HG02571 (cell line): ENCODE measurements around the gene GAGE12G.
"Not testable (repeated sequence)": the region's sequence is repeated elsewhere in the genome, so short reads cannot be mapped to it uniquely, and the experiment has no call there.

Experiments
- ATAC-seq: cut with Tn5 transposase; IDR thresholded peaks from one replicate; pipeline ENCODE4 v1.9.1; 2021; ENCODE audit warnings: mild to moderate bottlenecking, moderate library complexity; ENCODE audit not compliant: unreplicated experiment

The GAGE12G gene, protein sequence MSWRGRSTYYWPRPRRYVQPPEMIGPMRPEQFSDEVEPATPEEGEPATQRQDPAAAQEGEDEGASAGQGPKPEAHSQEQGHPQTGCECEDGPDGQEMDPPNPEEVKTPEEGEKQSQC

DNA sequence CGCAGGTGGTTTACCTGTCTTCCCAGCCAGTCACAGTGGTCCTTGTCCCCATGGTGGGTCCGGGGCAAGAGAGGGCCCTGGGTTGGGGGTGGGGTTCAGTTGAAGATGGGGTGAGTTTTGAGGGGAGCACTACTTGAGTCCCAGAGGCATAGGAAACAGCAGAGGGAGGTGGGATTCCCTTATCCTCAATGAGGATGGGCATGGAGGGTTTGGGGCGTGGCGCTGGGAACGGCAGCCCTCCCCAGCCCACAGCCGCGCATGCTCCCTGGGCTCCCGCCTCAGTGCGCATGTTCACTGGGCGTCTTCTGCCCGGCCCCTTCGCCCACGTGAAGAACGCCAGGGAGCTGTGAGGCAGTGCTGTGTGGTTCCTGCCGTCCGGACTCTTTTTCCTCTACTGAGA, at the start of gene GAGE12G:
GAGE12G (plus strand) TSS at position 301 of the 400 bp plus-strand sequence. CDS start 1,155 bp downstream, outside the sequence.
- ATAC-seq = not testable (repeated sequence)

DNA sequence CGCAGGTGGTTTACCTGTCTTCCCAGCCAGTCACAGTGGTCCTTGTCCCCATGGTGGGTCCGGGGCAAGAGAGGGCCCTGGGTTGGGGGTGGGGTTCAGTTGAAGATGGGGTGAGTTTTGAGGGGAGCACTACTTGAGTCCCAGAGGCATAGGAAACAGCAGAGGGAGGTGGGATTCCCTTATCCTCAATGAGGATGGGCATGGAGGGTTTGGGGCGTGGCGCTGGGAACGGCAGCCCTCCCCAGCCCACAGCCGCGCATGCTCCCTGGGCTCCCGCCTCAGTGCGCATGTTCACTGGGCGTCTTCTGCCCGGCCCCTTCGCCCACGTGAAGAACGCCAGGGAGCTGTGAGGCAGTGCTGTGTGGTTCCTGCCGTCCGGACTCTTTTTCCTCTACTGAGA, 38.3 kb upstream of the GAGE12G start, which contains the start of gene GAGE12C:
GAGE12C (plus strand) TSS at position 301 of the 400 bp plus-strand sequence. CDS start 1,155 bp downstream, outside the sequence.
- ATAC-seq = not testable (repeated sequence)

DNA sequence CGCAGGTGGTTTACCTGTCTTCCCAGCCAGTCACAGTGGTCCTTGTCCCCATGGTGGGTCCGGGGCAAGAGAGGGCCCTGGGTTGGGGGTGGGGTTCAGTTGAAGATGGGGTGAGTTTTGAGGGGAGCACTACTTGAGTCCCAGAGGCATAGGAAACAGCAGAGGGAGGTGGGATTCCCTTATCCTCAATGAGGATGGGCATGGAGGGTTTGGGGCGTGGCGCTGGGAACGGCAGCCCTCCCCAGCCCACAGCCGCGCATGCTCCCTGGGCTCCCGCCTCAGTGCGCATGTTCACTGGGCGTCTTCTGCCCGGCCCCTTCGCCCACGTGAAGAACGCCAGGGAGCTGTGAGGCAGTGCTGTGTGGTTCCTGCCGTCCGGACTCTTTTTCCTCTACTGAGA, 28.8 kb upstream of the GAGE12G start, which contains the start of gene GAGE12D:
GAGE12D (plus strand) TSS at position 301 of the 400 bp plus-strand sequence. CDS start 1,155 bp downstream, outside the sequence.
- ATAC-seq = not testable (repeated sequence)

DNA sequence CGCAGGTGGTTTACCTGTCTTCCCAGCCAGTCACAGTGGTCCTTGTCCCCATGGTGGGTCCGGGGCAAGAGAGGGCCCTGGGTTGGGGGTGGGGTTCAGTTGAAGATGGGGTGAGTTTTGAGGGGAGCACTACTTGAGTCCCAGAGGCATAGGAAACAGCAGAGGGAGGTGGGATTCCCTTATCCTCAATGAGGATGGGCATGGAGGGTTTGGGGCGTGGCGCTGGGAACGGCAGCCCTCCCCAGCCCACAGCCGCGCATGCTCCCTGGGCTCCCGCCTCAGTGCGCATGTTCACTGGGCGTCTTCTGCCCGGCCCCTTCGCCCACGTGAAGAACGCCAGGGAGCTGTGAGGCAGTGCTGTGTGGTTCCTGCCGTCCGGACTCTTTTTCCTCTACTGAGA, 19.2 kb upstream of the GAGE12G start, which contains the start of gene GAGE12E:
GAGE12E (plus strand) TSS at position 301 of the 400 bp plus-strand sequence. CDS start 1,155 bp downstream, outside the sequence.
- ATAC-seq = not testable (repeated sequence)

DNA sequence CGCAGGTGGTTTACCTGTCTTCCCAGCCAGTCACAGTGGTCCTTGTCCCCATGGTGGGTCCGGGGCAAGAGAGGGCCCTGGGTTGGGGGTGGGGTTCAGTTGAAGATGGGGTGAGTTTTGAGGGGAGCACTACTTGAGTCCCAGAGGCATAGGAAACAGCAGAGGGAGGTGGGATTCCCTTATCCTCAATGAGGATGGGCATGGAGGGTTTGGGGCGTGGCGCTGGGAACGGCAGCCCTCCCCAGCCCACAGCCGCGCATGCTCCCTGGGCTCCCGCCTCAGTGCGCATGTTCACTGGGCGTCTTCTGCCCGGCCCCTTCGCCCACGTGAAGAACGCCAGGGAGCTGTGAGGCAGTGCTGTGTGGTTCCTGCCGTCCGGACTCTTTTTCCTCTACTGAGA, 9.7 kb upstream of the GAGE12G start, which contains the start of gene GAGE12F:
GAGE12F (plus strand) TSS at position 301 of the 400 bp plus-strand sequence. CDS start 1,155 bp downstream, outside the sequence.
- not testable (repeated sequence) for ATAC-seq

DNA sequence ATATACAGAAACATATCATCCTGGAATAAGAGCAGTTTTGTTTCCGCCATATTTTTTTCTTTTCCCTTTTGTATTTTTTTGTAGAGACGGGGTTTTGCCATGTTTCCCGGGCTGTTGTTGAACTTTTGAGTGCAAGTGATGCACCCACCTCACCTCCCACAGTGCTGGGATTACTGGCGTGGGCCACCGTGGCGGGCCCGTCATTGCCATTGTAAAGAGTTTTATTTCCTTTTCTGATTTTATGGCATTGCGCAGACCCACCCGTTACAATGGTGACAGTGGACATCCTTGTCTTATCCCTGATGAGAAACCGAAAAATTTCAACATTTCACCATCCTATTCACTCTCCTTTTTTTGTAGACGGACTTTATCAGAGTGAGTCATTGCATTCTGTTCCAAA, 1.5 kb upstream of the GAGE12G start:
- ATAC-seq = not testable (repeated sequence)

DNA sequence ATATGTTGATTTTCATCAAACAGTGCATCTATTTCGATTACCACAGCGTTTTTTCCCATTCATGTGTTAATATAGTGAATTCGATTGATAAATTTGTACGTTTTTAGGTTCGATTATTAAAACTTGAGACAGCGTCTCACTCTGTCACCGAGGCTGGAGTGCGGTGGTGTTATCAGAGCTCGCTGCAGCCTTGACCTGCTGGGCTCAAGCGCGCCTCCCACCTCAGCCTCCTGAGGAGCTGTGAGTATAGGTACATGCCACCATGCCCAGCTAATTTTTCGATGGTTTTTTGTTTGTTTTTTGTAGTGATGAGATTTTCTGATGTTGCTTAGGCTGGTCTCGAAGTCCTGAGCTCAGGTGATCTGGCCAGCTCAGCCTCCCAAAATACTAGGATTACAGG, 1.0 kb upstream of the GAGE12G start:
- ATAC-seq = not testable (repeated sequence)

DNA sequence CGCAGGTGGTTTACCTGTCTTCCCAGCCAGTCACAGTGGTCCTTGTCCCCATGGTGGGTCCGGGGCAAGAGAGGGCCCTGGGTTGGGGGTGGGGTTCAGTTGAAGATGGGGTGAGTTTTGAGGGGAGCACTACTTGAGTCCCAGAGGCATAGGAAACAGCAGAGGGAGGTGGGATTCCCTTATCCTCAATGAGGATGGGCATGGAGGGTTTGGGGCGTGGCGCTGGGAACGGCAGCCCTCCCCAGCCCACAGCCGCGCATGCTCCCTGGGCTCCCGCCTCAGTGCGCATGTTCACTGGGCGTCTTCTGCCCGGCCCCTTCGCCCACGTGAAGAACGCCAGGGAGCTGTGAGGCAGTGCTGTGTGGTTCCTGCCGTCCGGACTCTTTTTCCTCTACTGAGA, 9.4 kb downstream of the GAGE12G start, which contains the start of gene GAGE12H:
GAGE12H (plus strand) TSS at position 301 of the 400 bp plus-strand sequence. CDS start 1,155 bp downstream, outside the sequence.
- ATAC-seq = not testable (repeated sequence)

DNA sequence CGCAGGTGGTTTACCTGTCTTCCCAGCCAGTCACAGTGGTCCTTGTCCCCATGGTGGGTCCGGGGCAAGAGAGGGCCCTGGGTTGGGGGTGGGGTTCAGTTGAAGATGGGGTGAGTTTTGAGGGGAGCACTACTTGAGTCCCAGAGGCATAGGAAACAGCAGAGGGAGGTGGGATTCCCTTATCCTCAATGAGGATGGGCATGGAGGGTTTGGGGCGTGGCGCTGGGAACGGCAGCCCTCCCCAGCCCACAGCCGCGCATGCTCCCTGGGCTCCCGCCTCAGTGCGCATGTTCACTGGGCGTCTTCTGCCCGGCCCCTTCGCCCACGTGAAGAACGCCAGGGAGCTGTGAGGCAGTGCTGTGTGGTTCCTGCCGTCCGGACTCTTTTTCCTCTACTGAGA, 19.0 kb downstream of the GAGE12G start, which contains the start of gene GAGE2A:
GAGE2A (plus strand) TSS at position 301 of the 400 bp plus-strand sequence. CDS start 1,155 bp downstream, outside the sequence.
- not testable (repeated sequence) for ATAC-seq

DNA sequence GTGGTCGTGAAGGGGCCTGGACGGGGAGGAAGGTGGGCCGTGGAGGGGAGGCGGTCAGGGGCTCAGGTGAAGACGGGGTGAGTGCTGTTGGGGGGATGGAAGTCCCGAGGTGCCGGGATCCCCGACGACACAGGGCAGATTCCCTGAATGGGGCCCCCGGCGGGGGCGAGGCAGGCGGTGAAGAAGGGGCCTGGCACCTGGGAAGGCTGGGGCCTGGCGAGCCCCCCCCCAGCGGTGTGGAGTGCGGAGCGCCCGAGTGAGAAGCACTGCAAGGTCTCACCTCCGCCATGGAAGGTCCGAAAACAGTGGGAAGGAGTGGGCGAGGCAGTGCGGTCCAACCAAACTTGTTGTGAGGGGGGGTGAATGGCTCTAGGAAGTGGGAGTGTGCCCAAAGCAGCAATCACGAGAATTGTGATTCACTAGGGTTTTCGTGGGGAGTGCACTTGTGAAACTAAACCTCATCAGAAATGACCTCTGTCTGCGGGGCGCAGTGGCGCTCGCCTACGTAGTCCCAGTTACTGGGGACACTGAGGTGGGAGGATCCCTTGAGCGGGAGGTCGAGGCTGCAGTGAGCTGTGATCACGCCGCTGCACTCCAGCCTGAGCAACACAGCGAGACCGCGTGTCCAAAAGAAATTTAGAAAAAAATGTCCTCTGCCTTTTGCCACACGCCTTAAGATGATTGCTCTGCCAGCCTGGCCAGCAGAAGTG, 19.7 kb downstream of the GAGE12G start:
- not testable (repeated sequence) for ATAC-seq

DNA sequence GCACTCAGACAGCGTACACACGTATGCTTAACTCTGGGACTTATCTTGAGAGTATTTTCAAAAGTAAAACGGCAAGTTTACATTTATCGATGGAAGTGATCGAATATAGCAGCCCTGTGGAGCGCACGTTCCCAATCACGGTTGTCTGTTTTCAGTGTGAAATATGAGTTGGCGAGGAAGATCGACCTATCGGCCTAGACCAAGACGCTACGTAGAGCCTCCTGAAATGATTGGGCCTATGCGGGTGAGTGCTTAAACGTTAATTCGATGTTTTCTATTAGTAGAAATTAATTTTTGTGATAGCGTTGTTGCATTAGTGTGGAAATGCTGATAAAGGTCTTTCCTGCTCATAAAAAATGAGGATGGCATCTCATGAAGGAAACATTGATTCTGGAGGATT, 20.3 kb downstream of the GAGE12G start:
- not testable (repeated sequence) for ATAC-seq

DNA sequence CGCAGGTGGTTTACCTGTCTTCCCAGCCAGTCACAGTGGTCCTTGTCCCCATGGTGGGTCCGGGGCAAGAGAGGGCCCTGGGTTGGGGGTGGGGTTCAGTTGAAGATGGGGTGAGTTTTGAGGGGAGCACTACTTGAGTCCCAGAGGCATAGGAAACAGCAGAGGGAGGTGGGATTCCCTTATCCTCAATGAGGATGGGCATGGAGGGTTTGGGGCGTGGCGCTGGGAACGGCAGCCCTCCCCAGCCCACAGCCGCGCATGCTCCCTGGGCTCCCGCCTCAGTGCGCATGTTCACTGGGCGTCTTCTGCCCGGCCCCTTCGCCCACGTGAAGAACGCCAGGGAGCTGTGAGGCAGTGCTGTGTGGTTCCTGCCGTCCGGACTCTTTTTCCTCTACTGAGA, 28.5 kb downstream of the GAGE12G start, which contains the start of gene GAGE1:
GAGE1 (plus strand) TSS at position 301 of the 400 bp plus-strand sequence. CDS start 1,155 bp downstream, outside the sequence.
- not testable (repeated sequence) for ATAC-seq

DNA sequence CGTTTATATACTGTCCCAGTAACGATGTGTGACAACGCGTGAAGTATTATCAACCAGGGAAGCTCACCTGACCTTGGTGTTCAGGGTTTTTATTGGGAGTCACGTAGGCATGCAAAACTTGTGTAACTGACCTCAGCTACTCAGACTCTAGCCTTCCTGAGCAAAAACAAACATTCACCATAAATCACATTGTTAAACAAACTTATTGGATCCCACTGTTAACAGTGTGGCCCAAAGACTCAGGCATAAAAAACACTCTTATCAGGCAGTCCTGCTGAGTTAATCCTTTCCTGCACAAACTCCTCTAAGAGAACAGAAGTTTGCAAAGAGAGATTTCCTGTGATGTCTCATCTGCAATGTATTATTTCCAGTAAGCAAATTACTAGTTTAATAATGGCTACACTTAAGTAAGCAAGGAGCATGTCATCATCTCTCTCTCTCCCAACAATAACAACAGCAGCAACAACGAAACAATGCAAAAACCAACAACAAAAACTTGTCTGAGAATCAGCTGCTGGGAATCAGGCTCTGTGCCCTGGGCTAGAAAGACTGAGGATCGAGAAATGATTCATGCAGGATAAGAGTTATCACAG, 40.6 kb downstream of the GAGE12G start:
- ATAC-seq = no peak

DNA sequence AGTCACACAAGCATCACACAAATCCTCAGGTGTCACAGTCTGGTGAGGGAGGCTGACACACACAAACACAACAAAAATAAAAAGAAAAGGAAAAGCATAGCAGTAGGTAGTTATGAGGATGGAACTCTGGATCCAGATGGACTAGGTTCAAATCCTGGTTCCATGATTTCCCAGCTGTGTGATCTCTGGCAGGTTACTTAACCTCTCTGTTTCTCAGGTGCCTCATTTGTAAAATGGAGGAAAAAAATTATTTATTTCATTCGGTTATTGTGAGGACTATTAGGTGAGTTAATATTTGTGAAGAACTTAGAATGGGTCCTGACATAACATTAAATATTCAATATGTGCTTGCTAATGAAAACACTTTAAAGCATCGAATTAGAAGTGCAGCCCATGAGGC, 48.4 kb downstream of the GAGE12G start:
- no peak for ATAC-seq
